GM18505 (cell line): ENCODE data around the gene ACTN2.

Experiments
- ATAC-seq: cut with Tn5 transposase; IDR thresholded peaks from one replicate; pipeline ENCODE4 v1.9.1; 2021; ENCODE audit not compliant: unreplicated experiment
- POLR2A ChIP-seq: IDR thresholded peaks from 4 replicates; pipeline ENCODE4 v1.6.1; 2011; ENCODE audit warnings: borderline replicate concordance; ENCODE audit not compliant: insufficient read depth, insufficient read length; ENCODE audit errors: extremely low read depth

Gene ACTN2

GRCh38 chr1:236795757-236796667, 109.7 kb downstream of the ACTN2 start:
- peak; percentile 34 for ATAC-seq
- no peak for TF ChIP-seq POLR2A

DNA sequence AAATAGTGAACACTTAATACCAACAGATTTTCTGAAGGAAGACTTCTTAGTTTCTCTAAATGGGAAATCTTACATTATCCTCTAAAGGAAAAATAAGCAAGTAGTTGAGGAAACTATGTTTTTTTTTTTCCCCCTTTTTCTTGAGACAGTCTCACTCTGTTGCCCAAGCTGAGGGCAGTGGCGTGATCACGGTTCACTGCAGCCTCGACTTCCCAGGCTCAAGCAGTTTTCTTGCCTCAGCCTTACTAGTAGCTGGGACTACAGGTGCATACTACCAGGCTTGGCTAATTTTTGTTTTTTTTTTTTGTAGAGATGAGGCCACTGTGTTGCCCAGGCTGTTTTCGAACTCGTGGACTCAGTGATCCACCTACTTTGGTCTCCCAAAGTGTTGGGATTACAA, 112.7 kb downstream of the ACTN2 start:
- TF ChIP-seq POLR2A, result no peak
- no peak for ATAC-seq

- no peak for TF ChIP-seq POLR2A
Observed at GRCh38 chr1:236800002-236800620, 113.8 kb downstream of the ACTN2 start.

GRCh38 chr1:236800623-236801022, 114.3 kb downstream of the ACTN2 start:
- no peak for TF ChIP-seq POLR2A
- no peak for ATAC-seq

More at GRCh38 chr1:236800002-236800620, 113.8 kb downstream of the ACTN2 start:
- no peak for ATAC-seq

- no peak for ATAC-seq
- no peak for TF ChIP-seq POLR2A
Observed at GRCh38 chr1:236802264-236802663, 116.0 kb downstream of the ACTN2 start.

DNA sequence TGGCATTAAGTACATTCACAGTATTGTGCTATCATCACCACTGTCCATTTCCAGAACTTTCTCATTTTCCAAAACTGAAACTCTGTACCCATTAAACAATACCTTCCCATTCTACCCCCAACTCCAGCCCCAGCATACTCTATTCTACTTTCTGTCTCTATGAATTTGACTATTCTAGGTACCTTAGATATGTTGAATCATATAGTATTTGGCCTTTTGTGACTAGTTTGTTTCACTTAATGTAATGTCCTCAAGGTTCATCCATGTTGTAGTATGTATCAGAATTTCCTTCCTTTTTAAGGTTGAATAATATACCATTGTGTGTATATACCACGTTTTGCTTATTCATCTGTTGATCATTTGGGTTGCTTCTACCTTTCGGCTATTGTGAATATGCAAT, 120.3 kb downstream of the ACTN2 start:
- no peak for ATAC-seq
- no peak for TF ChIP-seq POLR2A

GRCh38 chr1:236808005-236808404, 121.7 kb downstream of the ACTN2 start:
- no peak for ATAC-seq
- no peak for TF ChIP-seq POLR2A

DNA sequence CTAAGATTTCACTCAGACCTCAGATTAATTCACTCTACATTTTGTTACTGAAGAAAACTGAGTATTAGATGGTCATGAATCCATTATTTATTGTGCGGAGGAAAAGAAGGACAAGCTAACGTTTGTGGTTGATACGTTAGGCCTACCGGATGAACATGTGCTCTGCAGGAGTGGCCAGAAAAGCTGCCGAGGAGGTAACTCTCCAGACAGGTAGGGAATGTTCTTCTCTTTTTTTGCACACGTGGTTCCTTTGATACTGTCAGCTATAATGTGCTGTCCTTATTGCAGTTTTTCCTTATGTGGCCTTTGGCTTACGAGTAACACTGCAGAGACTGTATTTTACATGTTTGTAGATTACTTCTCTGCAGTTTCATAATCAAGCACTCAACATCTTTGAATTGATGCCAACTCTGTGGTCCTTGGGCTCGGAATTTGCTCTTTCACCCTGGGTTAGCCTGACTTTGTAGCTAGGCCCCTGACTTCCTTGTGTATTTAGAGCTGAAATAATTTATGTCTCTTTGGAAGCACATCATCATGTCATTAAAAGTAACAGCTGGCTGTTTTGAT, 122.3 kb downstream of the ACTN2 start:
- no peak for ATAC-seq

GRCh38 chr1:236809148-236809547, 122.8 kb downstream of the ACTN2 start:
- ATAC-seq, result no peak
- no peak for TF ChIP-seq POLR2A

More for the DNA sequence above, 122.3 kb downstream of the ACTN2 start:
- TF ChIP-seq POLR2A, result no peak

- TF ChIP-seq POLR2A, result no peak
- ATAC-seq, result no peak
Observed at GRCh38 chr1:236810018-236810417, 123.7 kb downstream of the ACTN2 start.

DNA sequence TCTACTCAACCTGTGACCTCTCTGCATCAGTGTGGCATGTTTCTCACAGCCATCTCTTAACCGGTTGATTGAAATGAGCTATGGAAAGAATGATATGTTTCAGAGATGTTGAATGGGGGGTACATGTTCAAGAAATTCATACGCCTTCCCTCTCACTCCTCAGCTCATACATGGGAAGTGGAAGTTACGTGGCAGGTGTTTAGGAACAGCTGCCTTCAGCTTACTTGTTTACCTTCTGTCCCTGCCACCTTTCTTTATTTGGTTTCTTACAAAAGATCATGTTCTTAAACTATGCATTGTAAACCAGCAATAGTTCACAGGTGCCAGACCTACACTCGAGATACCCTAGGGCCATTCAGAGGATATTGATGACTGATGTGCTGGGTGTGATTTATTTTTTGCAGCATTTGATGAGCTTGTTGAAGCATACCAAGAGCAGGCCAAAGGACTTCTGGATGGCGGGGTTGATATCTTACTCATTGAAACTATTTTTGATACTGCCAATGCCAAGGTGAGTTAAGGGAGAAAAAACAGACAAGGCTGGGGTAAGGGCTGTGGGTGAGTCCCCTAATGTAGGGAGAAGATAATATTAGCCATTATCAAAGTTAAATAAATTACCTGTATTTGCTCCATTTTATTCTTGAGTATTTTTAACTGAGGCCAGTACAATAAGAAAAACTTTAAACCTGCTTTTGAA, 126.2 kb downstream of the ACTN2 start:
- ATAC-seq, result no peak
- no peak for TF ChIP-seq POLR2A
